Measurements from ENCODE around the gene C19orf73. TPM values are rescaled to one million over a fixed set of nuclear protein-coding genes. Genes with fewer than 3 reads are reported as not detected.

C19orf73 gene
- total and polyA plus RNA-seq, 2 donors from 2014 or later = 0.82 to 3.9 TPM

- no peaks in the 10 kb centered on the region for H3K9me3 ChIP-seq (ENCODE audit: control insufficient read depth in 2 of 3, insufficient read depth in 1 of 3, low read length in 3 of 3)
- no peaks in the 10 kb centered on the region for H3K27me3 ChIP-seq (ENCODE audit: control insufficient read depth, insufficient read depth, low read length)
- peaks cover 0 to 5% (median 3%) of the 10 kb centered on the region in 3 donors for H3K4me1 ChIP-seq (ENCODE audit: control insufficient read depth in 2 of 3, insufficient read depth in 2 of 3, low read depth in 1 of 3, low read length in 3 of 3)
- H3K4me3 ChIP-seq (ENCODE audit: low read length in 3 of 3) = no peak overlapping the region
- H3K27ac ChIP-seq (ENCODE audit: low read depth in 2 of 2, low read length in 2 of 2) = no peak overlapping the region
- no peak overlapping the region for H3K9ac ChIP-seq (ENCODE audit: low read length in 3 of 3)
- DNase-seq = no peak
- TF ChIP-seq, protein P1, sequence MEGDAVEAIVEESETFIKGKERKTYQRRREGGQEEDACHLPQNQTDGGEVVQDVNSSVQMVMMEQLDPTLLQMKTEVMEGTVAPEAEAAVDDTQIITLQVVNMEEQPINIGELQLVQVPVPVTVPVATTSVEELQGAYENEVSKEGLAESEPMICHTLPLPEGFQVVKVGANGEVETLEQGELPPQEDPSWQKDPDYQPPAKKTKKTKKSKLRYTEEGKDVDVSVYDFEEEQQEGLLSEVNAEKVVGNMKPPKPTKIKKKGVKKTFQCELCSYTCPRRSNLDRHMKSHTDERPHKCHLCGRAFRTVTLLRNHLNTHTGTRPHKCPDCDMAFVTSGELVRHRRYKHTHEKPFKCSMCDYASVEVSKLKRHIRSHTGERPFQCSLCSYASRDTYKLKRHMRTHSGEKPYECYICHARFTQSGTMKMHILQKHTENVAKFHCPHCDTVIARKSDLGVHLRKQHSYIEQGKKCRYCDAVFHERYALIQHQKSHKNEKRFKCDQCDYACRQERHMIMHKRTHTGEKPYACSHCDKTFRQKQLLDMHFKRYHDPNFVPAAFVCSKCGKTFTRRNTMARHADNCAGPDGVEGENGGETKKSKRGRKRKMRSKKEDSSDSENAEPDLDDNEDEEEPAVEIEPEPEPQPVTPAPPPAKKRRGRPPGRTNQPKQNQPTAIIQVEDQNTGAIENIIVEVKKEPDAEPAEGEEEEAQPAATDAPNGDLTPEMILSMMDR (IDR thresholded peaks at IDR 0.05; ENCODE audit: borderline replicate concordance, extremely low read depth, insufficient read depth) = no peak
- H3K36me3 ChIP-seq (ENCODE audit: control insufficient read depth in 2 of 3, insufficient read depth in 3 of 3, low read length in 3 of 3) = peaks cover 2 to 27% (median 21%) of the 10 kb centered on the region in 3 donors
- no peak for FAIRE-seq
- intact Hi-C loops (cut with DNase I) = loop anchor here (10.0 kb wide), 1 partner anchor 105 kb away; no protein-coding TSS in a partner anchor
These were observed 9.2 kb downstream of the C19orf73 start for GRCh38 chr19:49109569-49110233.

- intact Hi-C loops (cut with DNase I) = loop anchor here (10.0 kb wide), 1 partner anchor 106 kb away; no protein-coding TSS in a partner anchor
- peaks cover 2 to 29% (median 22%) of the 10 kb centered on the region in 3 donors for H3K36me3 ChIP-seq (ENCODE audit: control insufficient read depth in 2 of 3, insufficient read depth in 3 of 3, low read length in 3 of 3)
These were observed 9.9 kb downstream of the C19orf73 start for GRCh38 chr19:49109051-49109450.

DNA sequence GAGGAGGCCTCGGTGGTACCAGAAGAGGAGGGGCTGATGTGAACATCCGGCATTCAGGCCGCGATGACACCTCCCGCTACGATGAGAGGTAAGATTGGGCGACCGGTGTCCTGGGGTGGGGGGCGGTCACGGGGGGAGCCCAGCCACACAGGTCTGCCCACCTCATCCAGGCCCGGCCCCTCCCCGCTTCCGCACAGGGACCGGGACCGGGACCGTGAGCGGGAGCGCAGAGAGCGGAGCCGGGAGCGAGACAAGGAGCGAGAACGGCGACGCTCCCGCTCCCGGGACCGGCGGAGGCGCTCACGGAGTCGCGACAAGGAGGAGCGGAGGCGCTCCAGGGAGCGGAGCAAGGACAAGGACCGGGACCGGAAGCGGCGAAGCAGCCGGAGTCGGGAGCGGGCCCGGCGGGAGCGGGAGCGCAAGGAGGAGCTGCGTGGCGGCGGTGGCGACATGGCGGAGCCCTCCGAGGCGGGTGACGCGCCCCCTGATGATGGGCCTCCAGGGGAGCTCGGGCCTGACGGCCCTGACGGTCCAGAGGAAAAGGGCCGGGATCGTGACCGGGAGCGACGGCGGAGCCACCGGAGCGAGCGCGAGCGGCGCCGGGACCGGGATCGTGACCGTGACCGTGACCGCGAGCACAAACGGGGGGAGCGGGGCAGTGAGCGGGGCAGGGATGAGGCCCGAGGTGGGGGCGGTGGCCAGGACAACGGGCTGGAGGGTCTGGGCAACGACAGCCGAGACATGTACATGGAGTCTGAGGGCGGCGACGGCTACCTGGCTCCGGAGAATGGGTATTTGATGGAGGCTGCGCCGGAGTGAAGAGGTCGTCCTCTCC is 11.1 kb downstream of the C19orf73 start:
- intact Hi-C loops (cut with DNase I) = loop anchor here (10.0 kb wide), 1 partner anchor 107 kb away; no protein-coding TSS in a partner anchor
- Histone ChIP-seq H3K27me3 (ENCODE audit: control insufficient read depth, insufficient read depth, low read length) (no peaks in the 10 kb centered on the region), H3K4me1 (ENCODE audit: control insufficient read depth in 2 of 3, insufficient read depth in 2 of 3, low read depth in 1 of 3, low read length in 3 of 3) (no peaks in the 10 kb centered on the region), H3K27ac (ENCODE audit: low read depth in 2 of 2, low read length in 2 of 2) (no peak overlapping the region), H3K36me3 (ENCODE audit: control insufficient read depth in 2 of 3, insufficient read depth in 3 of 3, low read length in 3 of 3) (peaks cover 2 to 33% (median 24%) of the 10 kb centered on the region in 3 donors), H3K4me3 (ENCODE audit: low read length in 3 of 3) (no peak overlapping the region), H3K9me3 (ENCODE audit: control insufficient read depth in 2 of 3, insufficient read depth in 1 of 3, low read length in 3 of 3) (no peaks in the 10 kb centered on the region), H3K9ac (ENCODE audit: low read length in 3 of 3) (no peak overlapping the region)
- no peak for FAIRE-seq
- TF ChIP-seq, protein P1 (IDR thresholded peaks at IDR 0.05; ENCODE audit: borderline replicate concordance, extremely low read depth, insufficient read depth) = no peak
- DNase-seq = peak in 1 of 5 donors; percentile 71

More at GRCh38 chr19:49109051-49109450, 9.9 kb downstream of the C19orf73 start:
- H3K4me3 ChIP-seq (ENCODE audit: low read length in 3 of 3) = no peak overlapping the region
- H3K9ac ChIP-seq (ENCODE audit: low read length in 3 of 3) = no peak overlapping the region
- H3K27me3 ChIP-seq (ENCODE audit: control insufficient read depth, insufficient read depth, low read length) = no peaks in the 10 kb centered on the region
- TF ChIP-seq, protein P1 (IDR thresholded peaks at IDR 0.05; ENCODE audit: borderline replicate concordance, extremely low read depth, insufficient read depth) = no peak
- H3K4me1 ChIP-seq (ENCODE audit: control insufficient read depth in 2 of 3, insufficient read depth in 2 of 3, low read depth in 1 of 3, low read length in 3 of 3) = peaks cover 0 to 5% (median 3%) of the 10 kb centered on the region in 3 donors
- H3K27ac ChIP-seq (ENCODE audit: low read depth in 2 of 2, low read length in 2 of 2) = no peak overlapping the region
- H3K9me3 ChIP-seq (ENCODE audit: control insufficient read depth in 2 of 3, insufficient read depth in 1 of 3, low read length in 3 of 3) = no peaks in the 10 kb centered on the region
- no peak for FAIRE-seq
- no peak for DNase-seq
